ENCODE data around the gene KATNBL1.
"Not testable (repeated sequence)": the region's sequence is repeated elsewhere in the genome, so short reads cannot be mapped to it uniquely, and the experiment has no call there.

GRCh38 chr15:34165987-34166573, 43.8 kb downstream of the KATNBL1 start:
- not testable (repeated sequence) for TF ChIP-seq CTCF, POLR2AphosphoS5, POLR2A (IDR thresholded peaks at IDR 0.05)

All from stomach (tissue), 4 donors.